Measurements from ENCODE around the gene CLSTN1.
"Not testable (repeated sequence)": the region's sequence is repeated elsewhere in the genome, so short reads cannot be mapped to it uniquely, and the experiment has no call there.

CLSTN1 gene

DNA sequence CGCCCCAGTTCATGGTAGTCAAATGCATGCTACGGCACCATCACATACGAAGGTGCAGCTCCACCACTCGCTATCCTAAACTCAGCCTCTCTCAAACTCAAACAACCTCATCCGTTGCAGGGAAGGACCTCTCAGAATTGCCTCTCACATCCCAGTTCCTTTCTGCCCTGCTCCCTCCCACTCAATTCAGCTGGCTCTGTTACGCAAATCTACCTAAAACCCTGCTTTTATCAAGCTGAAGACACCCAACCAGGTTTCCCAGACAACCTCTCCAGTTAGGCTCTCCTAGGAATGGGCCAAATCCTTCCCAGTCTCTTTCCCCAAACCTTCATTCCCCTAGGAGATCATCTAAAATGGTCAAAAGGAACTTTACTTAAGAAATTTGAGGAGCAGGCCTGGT, 62.9 kb downstream of the CLSTN1 start:
- no peak for DNase-seq

DNA sequence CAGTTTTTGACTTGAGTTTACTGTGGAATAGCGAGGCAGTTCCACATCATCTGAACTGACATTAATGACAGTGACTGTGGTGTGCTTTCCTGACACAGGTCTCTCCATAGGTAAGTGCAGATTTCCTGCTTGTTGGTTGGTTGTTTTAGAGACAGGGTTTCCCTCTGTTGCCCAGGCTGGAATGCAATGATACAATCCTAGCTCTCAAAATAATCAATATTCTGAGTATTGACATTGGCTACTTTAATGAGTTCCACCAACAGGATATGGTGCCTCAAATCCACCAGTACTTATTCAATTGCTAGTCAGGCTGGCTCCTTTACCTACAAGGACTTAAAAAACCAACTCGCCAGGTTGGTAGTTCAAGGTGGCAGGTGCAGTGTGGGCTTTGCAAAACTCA, 63.8 kb downstream of the CLSTN1 start:
- DNase-seq: no peak

DNA sequence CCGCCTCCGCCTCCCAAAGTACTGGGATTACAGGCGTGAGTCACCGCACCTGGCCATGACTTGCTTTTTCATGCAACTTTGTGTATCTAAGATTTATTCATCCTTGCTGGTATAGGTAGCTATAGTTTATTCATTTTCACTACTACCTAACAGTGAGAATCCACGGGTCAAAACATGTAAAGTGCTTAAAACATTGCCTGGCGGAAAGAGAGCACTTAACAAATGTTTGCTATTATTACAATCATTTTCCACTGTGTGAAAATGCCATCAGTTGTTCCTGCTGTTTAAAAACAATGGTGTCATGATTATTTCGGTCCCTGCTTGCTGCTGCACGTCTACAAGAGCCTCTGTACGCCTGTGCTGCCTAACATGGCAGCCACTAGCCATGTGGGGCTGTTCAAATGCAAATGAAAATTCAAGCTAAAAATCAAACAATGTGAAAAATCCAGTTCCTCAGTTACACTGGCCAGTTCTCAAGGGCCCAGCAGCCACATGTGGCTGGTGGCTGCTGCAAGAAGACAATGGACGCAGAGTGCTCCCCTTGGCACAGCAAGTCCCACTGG, 65.1 kb downstream of the CLSTN1 start:
- no peak for DNase-seq

DNA sequence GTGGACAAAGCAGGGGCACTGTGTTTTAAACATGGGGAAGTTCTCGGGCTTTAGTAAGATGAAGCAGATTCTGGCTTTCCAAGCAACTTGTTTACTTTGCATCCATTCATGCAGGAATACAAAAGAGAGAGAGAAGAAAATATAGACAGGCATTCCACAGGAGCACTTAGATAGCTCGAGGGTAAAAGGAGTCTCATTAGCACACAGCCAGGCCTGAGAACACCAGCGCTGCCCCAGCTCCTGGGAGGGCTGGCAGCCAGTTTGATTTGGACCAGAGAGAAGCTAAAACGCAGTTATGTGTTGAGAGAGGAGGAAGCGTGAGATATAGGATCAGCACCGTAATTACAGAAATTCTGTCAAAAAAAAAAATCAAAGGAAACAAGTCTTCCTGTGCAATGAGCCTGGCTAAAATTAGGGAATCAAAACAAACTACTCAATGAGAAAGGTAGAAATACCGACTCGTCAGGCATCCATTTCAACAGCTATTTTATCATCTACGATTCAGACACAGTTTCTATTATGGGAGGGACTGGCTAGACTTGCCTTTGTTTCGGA, 68.2 kb downstream of the CLSTN1 start:
- DNase-seq: no peak

DNA sequence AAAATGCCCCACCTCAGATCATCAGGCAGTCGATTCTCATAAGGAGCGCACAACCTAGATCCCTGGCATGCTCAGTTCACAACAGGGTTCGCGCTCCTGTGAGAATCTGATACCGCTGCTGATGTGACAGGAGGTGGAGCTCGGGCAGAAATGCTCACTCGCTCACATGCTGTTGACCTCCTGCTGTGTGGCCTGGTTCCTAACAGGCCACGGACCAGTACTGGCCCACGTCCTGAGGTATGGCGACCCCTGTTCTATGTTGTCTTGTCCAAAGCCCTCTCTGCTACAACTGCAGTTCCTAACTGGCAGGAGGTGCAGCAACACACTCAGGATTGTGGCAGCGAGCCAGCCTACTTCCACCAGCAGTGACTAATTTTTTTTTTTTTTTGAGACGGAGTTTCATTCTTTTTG, 70.6 kb downstream of the CLSTN1 start:
- no peak for DNase-seq

DNA sequence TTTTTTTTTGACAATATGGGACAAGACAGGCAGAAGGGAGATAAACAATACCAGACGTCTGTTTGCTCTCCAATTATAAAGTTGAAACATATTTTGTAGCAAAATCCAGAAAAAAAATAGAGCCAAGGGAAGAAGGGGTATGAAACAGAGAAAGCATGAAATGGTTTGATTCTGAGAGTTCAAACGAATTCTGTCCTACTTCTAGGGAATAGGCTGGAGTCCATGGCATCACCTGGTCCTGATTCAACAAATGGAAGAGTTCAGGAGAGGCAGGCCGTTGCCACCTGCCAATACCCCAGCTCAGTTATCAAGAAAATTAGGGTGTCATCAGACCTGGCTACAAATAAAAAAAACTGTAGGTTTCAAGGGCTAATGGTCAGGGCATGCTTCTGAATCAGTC, 71.8 kb downstream of the CLSTN1 start:
- no peak for DNase-seq

DNA sequence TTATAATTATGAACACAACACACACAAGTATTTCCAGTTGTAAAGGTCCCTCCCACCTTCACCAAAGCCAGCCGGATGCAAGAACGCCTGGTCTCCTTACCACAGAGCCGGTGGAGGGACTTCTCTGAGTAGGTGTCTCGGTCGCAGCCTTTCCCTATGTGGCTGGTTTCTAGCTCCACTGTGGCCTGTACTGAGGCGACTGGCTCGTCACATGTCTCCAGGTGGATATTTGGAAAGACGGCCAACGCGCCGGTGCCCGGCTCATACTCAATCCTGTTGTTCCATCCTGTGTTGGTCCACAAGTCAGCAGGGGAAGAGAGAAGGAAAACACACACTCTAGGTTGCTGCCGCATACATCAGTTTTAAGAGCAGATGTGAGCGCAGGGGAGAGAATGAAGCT, 74.4 kb downstream of the CLSTN1 start:
- no peak for DNase-seq

DNA sequence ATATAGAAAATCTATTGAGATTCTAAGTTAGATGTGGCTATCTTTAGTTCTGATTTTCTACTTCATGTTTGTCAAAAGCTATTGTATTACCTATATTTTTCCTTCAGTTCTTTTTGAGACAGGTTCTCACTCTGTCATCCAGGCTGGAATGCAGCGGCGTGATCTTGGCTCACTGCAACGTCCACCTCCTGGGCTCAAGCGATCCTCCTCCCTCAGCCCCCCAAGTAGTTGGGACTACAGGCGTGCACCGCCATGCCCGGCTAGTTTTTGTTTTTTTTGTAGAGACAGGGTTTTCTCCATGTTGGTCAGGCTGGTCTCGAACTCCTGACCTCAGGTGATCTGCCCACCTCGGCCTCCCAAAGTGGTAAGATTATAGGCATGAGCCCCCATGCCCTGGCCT, 75.4 kb downstream of the CLSTN1 start:
- DNase-seq: not testable (repeated sequence)

DNA sequence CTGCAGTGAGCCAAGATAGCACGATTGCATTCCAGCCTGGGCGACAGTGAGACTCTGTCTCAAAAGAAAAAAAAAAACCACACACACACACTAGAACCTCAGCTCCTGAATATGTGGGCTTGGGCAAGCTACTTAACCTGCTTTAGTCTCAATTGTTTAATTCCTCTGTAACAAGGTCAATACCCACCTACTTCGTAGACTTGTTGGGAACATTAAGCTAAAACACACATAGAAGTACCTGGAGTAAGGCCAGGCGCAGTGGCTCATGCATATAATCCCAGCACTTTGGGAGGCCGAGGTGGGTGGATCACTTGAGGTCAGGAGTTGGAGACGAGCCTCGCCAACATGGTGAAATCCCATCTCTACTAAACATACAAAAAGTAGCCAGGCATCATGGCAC, 77.1 kb downstream of the CLSTN1 start:
- DNase-seq: no peak

DNA sequence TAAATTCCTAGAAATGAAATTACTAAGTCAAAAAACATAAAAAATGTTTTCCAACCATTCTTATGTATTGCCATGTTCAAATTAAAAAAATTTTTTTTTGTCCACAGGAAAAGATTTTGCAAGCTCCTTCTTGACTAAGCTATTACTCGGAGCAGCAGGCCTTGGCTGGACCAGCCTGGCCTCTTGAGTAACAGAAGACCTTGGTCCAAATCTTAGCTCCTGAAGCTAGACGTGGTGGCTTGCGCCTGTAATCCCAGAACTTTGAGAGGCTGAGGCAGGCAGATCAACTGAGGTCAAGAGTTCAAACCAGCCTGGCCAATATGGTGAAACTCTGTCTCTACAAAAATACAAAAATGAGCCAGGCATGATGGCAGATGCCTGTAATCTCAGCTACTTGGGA, 77.6 kb downstream of the CLSTN1 start:
- no peak for DNase-seq

DNA sequence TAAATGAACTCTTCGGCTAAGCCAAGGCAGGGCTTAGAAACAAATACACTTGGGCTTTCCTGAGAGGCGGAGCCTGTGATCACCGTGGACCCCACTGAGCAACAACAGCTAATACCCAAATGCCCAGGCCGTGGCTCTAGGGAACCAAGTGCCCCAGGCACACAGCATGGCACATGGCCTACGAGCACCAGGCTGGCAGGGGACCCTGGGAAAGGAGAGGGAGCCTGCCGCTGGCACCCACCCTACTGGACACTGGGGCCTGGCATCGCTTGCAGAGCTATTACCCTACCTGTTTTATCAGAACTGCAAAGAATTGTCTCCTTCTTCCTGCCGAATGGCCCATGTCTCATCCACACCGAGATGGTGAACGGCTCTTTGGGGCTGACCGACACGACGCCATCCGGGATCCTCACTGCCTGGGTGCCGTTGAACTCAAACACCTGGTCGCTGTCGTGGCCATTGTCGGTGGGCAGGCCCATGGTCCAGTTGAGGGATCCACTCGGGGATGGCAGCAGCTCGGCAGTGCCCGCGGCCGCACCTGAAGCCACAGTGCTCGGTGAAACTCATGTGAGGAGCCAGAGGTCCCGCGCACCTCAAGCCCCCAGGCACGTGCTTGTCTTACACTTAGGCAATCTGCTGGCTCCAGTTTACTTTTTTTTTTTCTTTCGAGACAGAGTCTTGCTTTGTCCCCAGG, 79.5 kb downstream of the CLSTN1 start:
- no peak for DNase-seq

DNA sequence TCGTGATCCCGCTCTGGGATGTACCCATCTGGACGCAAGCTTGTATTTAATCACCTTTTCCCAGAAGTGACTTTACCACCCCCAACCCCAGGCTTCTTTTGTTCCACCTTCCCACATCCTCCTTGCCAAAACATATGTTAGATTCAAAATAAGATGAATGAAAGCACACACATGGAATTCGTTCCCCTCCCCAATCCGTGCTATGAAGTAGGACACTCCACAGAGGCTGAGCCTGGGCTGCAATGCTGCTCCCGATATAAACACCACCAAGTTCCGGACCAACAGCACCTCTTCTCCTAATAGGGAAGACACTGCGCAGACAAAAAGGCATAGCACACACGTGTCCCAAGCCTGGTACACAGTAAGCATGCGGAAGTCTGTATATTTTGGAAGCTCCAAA, 86.1 kb downstream of the CLSTN1 start:
- no peak for DNase-seq

DNA sequence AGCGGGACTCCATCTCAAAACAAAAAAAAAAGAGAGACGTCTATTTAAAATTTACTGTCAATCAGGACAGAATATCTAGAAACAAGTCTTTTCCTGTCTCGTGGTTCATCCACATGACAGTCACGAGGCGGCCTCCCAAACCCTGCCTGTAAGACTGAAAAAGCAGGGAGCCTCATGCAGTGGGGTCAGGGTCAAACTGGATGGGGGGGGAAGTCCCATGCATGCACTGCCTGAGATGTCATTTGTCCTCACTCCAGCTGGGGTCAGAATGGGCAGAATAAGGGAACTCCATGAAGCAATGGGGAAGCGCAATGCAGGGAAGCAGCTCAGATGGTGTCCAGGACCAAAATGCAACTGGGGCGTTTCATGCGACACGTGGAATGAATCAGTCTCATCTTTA, 86.7 kb downstream of the CLSTN1 start:
- DNase-seq: no peak

DNA sequence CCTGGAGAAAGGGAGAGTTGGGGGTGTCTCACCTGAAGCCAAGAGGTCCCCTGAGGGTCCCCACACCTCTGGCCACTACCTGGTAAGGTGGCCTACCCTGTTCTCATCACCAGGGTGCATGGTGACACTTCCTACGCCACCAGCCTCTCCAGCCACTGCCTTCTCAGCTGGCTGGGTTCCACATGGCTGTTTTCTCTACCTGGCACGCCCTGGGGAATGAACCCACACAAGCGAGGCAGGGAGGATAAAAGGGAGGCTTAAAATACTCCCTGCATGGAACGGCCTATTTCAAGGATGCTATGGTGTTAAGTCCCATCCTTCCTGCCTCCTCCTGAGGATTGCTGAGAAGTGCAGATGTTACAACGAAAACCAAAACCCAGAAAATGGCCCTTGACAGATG, 87.5 kb downstream of the CLSTN1 start:
- no peak for DNase-seq

DNA sequence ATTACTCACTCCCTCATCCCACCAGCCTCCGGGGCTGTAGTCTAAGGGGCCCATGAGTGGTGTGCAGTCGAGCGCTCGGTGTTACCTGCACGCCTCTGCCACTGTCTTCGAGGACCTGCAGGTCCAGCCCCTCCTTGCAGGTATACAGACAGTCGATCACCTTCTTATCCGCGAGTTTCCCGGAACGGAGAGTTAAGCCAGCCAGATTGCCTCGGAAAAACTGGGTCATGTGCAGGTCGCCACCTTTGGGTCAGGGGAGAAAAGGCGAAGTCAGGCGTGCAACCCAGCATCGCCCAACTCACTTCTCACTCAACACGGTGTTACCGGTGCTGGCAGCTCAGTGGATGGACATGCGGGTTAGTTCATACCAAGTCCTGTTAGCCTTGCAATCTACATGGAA, 88.0 kb downstream of the CLSTN1 start:
- no peak for DNase-seq

DNA sequence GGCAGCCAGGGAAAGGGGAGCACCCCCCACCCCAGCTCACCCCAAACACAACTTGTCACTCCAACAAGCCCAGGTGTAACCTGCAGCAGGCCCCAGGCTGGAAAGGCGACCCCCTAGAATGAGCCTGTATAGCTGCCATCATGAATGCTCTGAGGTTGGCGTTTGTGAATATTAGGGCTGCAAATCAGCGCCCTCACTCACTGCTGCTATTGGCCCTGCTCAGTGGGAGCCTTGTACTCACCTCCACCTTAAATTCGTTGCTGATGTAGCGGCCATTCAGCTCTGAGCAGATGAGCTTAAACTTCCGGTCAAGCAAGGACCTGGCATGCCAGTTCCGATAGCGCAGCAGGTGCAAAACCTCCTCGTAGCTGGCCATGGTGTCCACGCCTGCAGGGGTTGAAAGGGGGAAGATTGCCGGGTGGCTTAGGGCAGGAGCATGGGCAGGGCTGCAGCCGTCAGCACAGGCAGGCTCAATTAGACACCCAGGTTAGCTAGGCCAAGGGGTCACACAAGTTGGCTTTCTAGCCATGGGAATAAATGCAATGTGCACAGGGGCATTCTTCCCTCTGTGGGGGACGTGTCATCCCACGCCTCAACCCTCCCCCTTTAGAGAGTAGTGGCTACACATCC, 90.5 kb downstream of the CLSTN1 start:
- DNase-seq: no peak

DNA sequence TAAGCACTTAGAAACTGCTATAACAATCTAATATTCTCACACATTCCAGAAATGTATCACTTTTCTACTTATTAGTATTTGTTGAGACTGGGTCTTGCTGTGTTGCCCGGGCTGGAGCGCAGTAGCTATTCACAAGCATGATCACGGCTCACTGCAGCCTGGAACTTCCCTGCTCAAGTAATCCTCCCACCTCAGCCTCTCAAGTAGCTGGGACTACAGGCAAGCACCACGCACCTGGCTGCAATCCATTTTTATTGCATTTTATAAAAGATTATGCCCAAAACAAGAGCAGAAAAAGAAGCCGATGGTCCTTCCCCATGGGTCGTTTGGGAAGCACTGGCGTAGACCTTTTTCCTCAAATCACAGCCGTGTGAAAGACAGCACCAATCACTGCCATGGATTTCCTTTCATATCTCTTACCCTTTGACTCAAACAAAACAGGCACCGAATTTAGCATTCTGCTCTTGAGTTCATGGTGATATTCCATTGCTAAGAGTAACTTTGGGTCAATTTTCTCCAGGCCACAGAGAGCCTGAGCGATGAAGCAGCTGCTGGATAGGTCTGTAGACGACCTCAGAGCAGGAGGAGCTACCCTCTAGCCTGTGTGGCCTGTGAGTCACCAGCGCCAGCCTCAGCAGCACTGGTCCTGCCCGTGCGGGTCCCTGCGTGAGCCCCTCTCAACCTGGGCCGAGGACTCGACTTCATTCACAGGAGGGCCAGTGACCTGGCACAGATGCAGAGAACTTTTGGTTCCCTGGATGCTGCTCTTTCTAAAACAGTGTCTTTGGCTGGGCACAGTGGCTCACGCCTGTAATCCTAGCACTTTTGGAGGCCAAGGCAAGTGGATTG, 91.4 kb downstream of the CLSTN1 start:
- DNase-seq: no peak

DNA sequence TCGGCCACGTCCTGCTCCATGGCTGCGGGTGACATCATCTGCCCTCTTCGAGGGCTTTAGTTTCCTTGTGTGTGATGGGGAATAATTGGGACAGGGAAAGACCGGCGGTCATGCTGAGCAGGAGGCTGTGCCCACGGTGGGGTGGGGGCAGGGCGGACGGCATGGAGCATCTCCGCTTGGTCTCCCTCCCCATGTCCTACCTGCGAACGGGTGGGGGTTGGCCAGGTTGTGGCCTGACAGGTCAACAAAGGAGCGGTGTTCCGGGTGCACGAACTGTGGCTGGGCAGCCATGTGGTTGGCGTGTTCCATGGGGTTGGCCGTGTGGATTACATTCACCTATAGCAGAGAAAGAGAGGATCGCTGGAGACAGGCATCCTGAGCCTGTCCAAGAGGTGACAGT, 92.2 kb downstream of the CLSTN1 start:
- DNase-seq: no peak

DNA sequence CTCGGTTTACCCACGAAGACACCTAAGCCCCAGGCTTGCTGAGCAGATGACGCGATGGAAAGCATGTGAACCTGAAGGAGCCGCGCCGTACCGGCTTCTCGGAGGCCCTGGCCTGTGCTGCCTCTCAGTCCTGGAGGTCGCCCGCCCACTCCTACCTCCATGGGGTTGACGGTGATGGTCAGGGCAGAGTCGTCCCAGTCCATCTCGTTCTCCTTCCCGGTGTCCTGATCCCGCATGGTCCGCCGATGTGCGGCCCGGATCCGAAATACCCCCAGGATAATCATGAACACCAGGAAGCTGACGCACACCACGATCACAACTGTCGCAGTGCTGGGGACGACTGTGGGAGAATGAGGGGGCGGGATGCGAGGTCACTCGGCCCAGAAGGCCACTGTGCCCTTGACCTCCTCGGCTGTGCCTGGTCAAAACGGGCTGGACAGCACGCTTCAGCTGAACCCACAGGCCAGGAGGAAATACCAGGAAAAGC, 92.7 kb downstream of the CLSTN1 start:
- DNase-seq: no peak

DNA sequence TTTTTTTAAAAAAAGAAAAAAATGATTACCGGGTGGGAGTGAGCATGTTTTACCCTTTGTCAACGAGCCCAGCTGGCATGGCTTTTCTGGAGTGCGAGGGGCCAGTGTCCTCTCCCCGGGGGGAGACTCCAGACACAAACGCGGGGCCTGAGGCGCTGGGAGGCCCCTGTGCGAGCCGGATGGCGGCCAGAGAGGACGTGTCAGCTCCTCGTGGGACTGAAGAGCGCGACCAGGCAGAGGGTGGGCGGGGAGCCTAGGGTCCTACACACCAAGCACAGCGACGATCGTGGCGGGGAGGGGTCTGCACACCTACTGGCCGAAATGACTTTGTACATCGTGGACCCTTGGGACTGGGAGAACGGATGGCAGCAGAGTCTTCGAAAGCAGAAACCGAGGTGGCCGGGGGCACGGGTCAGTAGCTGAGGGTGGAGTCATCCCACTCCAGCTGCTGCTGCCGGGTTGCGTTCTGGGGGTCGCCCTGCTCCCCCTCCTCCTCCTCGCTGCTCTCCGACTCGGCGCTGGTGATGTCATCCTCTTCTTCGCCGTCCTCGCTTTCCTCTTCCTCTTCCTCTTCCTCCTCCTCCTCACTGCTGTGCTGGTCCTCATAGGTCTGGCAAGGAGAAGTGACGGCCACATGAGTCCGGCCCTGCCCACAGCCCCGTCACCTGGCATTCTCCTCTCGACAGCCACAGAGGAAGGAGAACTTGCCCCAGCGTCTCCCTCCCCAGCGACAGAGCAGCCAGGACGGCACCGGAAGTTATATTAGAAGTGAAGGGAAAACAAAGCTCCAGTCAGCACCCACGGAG, 93.5 kb downstream of the CLSTN1 start:
- DNase-seq: no peak

DNA sequence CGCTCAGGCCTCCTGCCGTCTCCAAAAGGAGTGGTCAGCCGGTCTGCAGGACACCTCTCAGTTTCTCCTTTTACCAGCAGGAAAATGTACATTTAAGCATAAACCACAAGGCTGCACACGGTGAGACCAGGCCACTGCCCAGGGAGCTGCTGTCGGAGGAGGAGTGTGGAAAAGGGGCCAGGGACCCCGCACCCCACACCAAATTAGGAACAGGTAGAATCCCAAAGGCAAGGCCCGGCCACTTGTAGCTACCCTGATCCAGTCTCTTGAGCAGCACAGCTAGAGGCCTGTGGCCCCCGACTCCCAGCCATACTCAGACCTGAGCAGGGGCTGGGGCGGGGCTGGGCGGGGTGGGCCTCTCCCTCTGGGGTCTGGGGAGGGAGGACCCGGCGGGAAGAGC, 94.2 kb downstream of the CLSTN1 start:
- DNase-seq: no peak
